ENCODE data around the gene SLC39A11. TPM values are rescaled to one million over a fixed set of nuclear protein-coding genes. Genes with fewer than 3 reads are reported as not detected.

The SLC39A11 gene
- total RNA-seq, 1 experiment from 2014 or later: 18.9 TPM

- no peak overlapping the region for H3K27ac Mint-ChIP-seq
Measured at GRCh38 chr17:73042809-73043685, 49.4 kb downstream of the SLC39A11 start.

More at GRCh38 chr17:73042809-73043685, 49.4 kb downstream of the SLC39A11 start:
- Mint-ChIP-seq H3K36me3 (peaks cover 5% of the 10 kb centered on the region), H3K4me1 (peaks cover 3% of the 10 kb centered on the region), H3K27me3 (ENCODE audit: low read depth) (no peaks in the 10 kb centered on the region), H3K9me3 (peaks cover 17% of the 10 kb centered on the region), H3K4me3 (no peak overlapping the region)
- TF ChIP-seq PRRX2 (CRISPR knock-in tag; IDR thresholded peaks at IDR 0.05): no peak
- no peak for TF ChIP-seq E2F1 (CRISPR knock-in tag; IDR thresholded peaks at IDR 0.05)
- TF ChIP-seq ATF3 (CRISPR knock-in tag; conservative IDR thresholded peaks at IDR 0.05): no peak
- no peak for TF ChIP-seq ZNF396 (CRISPR knock-in tag; IDR thresholded peaks at IDR 0.05; ENCODE audit: borderline replicate concordance)
- no peak for TF ChIP-seq HMGA2 (CRISPR knock-in tag; IDR thresholded peaks at IDR 0.05)
- TF ChIP-seq ZNF317 (CRISPR knock-in tag; IDR thresholded peaks at IDR 0.05; ENCODE audit: borderline replicate concordance, low read depth): no peak
- no peak for TF ChIP-seq ATF1 (CRISPR knock-in tag; IDR thresholded peaks at IDR 0.05)
- no peak for TF ChIP-seq MXD4 (CRISPR knock-in tag; IDR thresholded peaks at IDR 0.05; ENCODE audit: borderline replicate concordance)
- no peak for TF ChIP-seq GRHL2 (CRISPR knock-in tag; IDR thresholded peaks at IDR 0.05; ENCODE audit: insufficient replicate concordance, severe bottlenecking)
- no peak for TF ChIP-seq ZNF281 (CRISPR knock-in tag; IDR thresholded peaks at IDR 0.05)
- TF ChIP-seq HMGXB4 (CRISPR knock-in tag; IDR thresholded peaks at IDR 0.05): no peak
- TF ChIP-seq CREM (CRISPR knock-in tag; IDR thresholded peaks at IDR 0.05): no peak
- no peak for TF ChIP-seq TCF7 (CRISPR knock-in tag; IDR thresholded peaks at IDR 0.05; ENCODE audit: low read depth)
- no peak for TF ChIP-seq MAX (CRISPR knock-in tag; IDR thresholded peaks at IDR 0.05)
- no peak for TF ChIP-seq SMAD4 (CRISPR knock-in tag; IDR thresholded peaks at IDR 0.05)
- TF ChIP-seq ZNF425 (CRISPR knock-in tag; conservative IDR thresholded peaks at IDR 0.05): no peak
- TF ChIP-seq USF1 (CRISPR knock-in tag; IDR thresholded peaks at IDR 0.05): no peak
- no peak for TF ChIP-seq AR (CRISPR knock-in tag; IDR thresholded peaks at IDR 0.05)
- no peak for TF ChIP-seq NFATC4 (CRISPR knock-in tag; IDR thresholded peaks at IDR 0.05)
- no peak for DNase-seq (ENCODE audit: low spot score)
- ATAC-seq: no peak
- CTCF ChIA-PET: no interaction called here
- POLR2A ChIA-PET: no interaction called here
